HFFc6 (cell line): ENCODE results near the gene GIPC1. TPM values are rescaled to one million over a fixed set of nuclear protein-coding genes. Genes with fewer than 3 reads are reported as not detected.

Experiments used
- DNase-seq: peaks from one replicate; pipeline ENCODE4 v3.0.0-alpha.2; 2018
- H3K27ac Mint-ChIP-seq: 2 replicates; pipeline ENCODE4 v1.8.0; 2020; ENCODE audit warnings: mild to moderate bottlenecking, mixed read lengths
- H3K27me3 Mint-ChIP-seq: 2 replicates; pipeline ENCODE4 v1.8.0; 2021; ENCODE audit warnings: mild to moderate bottlenecking, moderate library complexity, mixed read lengths; ENCODE audit not compliant: insufficient read depth
- H3K36me3 Mint-ChIP-seq: 2 replicates; pipeline ENCODE4 v1.8.0; 2021; ENCODE audit warnings: low read depth, mixed read lengths
- H3K4me1 Mint-ChIP-seq: 2 replicates; pipeline ENCODE4 v1.8.0; 2020; ENCODE audit warnings: low read depth, mixed read lengths
- H3K4me3 Mint-ChIP-seq: 2 replicates; pipeline ENCODE4 v1.8.0; 2020; ENCODE audit warnings: mild to moderate bottlenecking, moderate library complexity, mixed read lengths
- H3K9me3 Mint-ChIP-seq: 2 replicates; pipeline ENCODE4 v1.8.0; 2020; ENCODE audit warnings: mild to moderate bottlenecking, mixed read lengths
- CTCF ChIP-seq: fragments of 200-600 bp; sonication (generic); IDR thresholded peaks from 2 replicates; pipeline ENCODE4 v1.5.0; 2021; ENCODE audit warnings: antibody characterized with exemption, mild to moderate bottlenecking
- total RNA-seq, 6 experiments: library from RNA; stranded (reverse); fragmentation: NEBNext Ultra II Directional; extraction: Animal tissue kit (Norgen Biotek cat#: 25700); gene quantifications; 2 replicates in 1 of 6; 3 replicates in 5 of 6; pipeline ENCODE4 v1.2.3, GENCODE V29; 2021

Gene GIPC1
- total RNA-seq, 6 experiments from 2014 or later, result 169 to 204 (median 181) TPM

- H3K9me3 Mint-ChIP-seq, result no peaks in the 10 kb centered on the region
- H3K27me3 Mint-ChIP-seq, result no peaks in the 10 kb centered on the region; the same call in 1 of the 2 replicates
- no peak for DNase-seq
- peak overlapping the region; percentile 93 for H3K4me3 Mint-ChIP-seq
- TF ChIP-seq CTCF, result no peak; the same call in 1 of the 2 replicates
- peaks cover 21% of the 10 kb centered on the region for H3K36me3 Mint-ChIP-seq
- H3K27ac Mint-ChIP-seq, result peak overlapping the region; percentile 64
- H3K4me1 Mint-ChIP-seq, result peaks cover 35% of the 10 kb centered on the region
Measured at GRCh38 chr19:14494910-14495671, 836 bp downstream of the GIPC1 start.

GRCh38 chr19:14494411-14494810 lies 1.5 kb downstream of the GIPC1 start:
- H3K4me1 Mint-ChIP-seq, result peaks cover 35% of the 10 kb centered on the region
- DNase-seq, result no peak
- no peak for TF ChIP-seq CTCF
- H3K9me3 Mint-ChIP-seq, result no peaks in the 10 kb centered on the region
- H3K4me3 Mint-ChIP-seq, result peak overlapping the region; percentile 93
- peaks cover 25% of the 10 kb centered on the region for H3K36me3 Mint-ChIP-seq
- H3K27ac Mint-ChIP-seq, result peak overlapping the region; percentile 64
- H3K27me3 Mint-ChIP-seq, result no peaks in the 10 kb centered on the region; the same call in 1 of the 2 replicates

GRCh38 chr19:14492756-14493337 lies 3.1 kb downstream of the GIPC1 start:
- Mint-ChIP-seq H3K36me3 (peaks cover 31% of the 10 kb centered on the region), H3K4me3 (no peak overlapping the region)
- no peak for TF ChIP-seq CTCF

GRCh38 chr19:14487370-14488125 lies 8.4 kb downstream of the GIPC1 start:
- Mint-ChIP-seq H3K9me3 (no peaks in the 10 kb centered on the region), H3K4me1 (peaks cover 18% of the 10 kb centered on the region), H3K27me3 (no peaks in the 10 kb centered on the region; the same call in 1 of the 2 replicates), H3K36me3 (peaks cover 37% of the 10 kb centered on the region), H3K27ac (peak overlapping the region; percentile 72), H3K4me3 (no peak overlapping the region)
- DNase-seq, result peak; percentile 41
- TF ChIP-seq CTCF, result no peak

More at GRCh38 chr19:14492756-14493337, 3.1 kb downstream of the GIPC1 start:
- no peak for DNase-seq
- Mint-ChIP-seq H3K9me3 (no peaks in the 10 kb centered on the region), H3K4me1 (peaks cover 36% of the 10 kb centered on the region), H3K27me3 (no peaks in the 10 kb centered on the region; the same call in 1 of the 2 replicates), H3K27ac (peak overlapping the region; percentile 74)

GRCh38 chr19:14482172-14482941 lies 13.6 kb downstream of the GIPC1 start:
- peaks cover 2% of the 10 kb centered on the region; the same call in 1 of the 2 replicates for H3K27me3 Mint-ChIP-seq
- no peak for DNase-seq
- H3K4me1 Mint-ChIP-seq, result peaks cover 16% of the 10 kb centered on the region
- H3K36me3 Mint-ChIP-seq, result peaks cover 24% of the 10 kb centered on the region
- H3K4me3 Mint-ChIP-seq, result no peak overlapping the region
- no peak for TF ChIP-seq CTCF
- no peak overlapping the region for H3K27ac Mint-ChIP-seq
- H3K9me3 Mint-ChIP-seq, result no peaks in the 10 kb centered on the region
